ENCODE measurements around the gene SOWAHA. TPM values are rescaled to one million over a fixed set of nuclear protein-coding genes. Genes with fewer than 3 reads are reported as not detected.
A peak's percentile ranks its signal among the peaks of the same experiment; 100 is the strongest.

The SOWAHA gene
- total and polyA plus RNA-seq, 10 of the 15 experiments (the other 5 are each of a cell fraction or from before 2014, with no cell fraction given): 0.02 to 0.37 (median 0.05) TPM; not detected in 4

- Histone ChIP-seq H3K27ac (ENCODE audit: control insufficient read depth, insufficient read depth) (peak overlapping the region; percentile 18; the same call in 1 of the 2 replicates), H3K4me3 (peak overlapping the region; percentile 59), H3K9ac (ENCODE audit: control insufficient read depth, insufficient read depth, low read length) (peak overlapping the region; percentile 48; the same call in 1 of the 2 replicates), H3K4me1 (ENCODE audit: control insufficient read depth, insufficient read depth, low read length) (no peaks in the 10 kb centered on the region; the same call in 1 of the 2 replicates), H3K79me2 (ENCODE audit: control insufficient read depth, insufficient read depth, low read length) (no peaks in the 10 kb centered on the region), H2AFZ (ENCODE audit: control insufficient read depth, low read depth, low read length) (peak overlapping the region; percentile 94), H3K4me2 (ENCODE audit: control insufficient read depth, insufficient read depth) (peak overlapping the region; percentile 79), H4K20me1 (ENCODE audit: control insufficient read depth, insufficient read depth) (no peaks in the 10 kb centered on the region), H3K36me3 (ENCODE audit: control insufficient read depth in 2 of 2, insufficient read depth in 2 of 2, low read length in 1 of 2) (no peaks in the 10 kb centered on the region), H3K27me3 (replicated peaks in 1 of 2; ENCODE audit: control insufficient read depth in 2 of 2, insufficient read depth in 2 of 2, low read length in 1 of 2) (peaks cover 0 to 2% of the 10 kb centered on the region in 2 experiments; a peak in 2 of 4 replicates), H3K9me3 (replicated peaks; ENCODE audit: control insufficient read depth, insufficient read depth, low read length) (no peaks in the 10 kb centered on the region)
- POLR2A ChIA-PET: interaction anchor here (0.9 to 1.1 kb wide), 2 partner anchors 36 to 37 kb away, joined by 3 read pairs; no protein-coding TSS in a partner anchor
- SMC1A ChIA-PET (ENCODE audit: uncharacterized antibody, unreplicated experiment): interaction anchor here (1.0 to 3.2 kb wide), 5 partner anchors 34 to 238 kb away, joined by 3 to 16 read pairs (median 4); partner anchors contain the start of genes AFF4, GDF9 and UQCRQ
- 1% methylated on average over 75 of the region's 75 CpGs for WGBS (ENCODE audit: insufficient coverage, insufficient replicate concordance, low lambda C conversion rate, missing lambda C conversion rate)
- DNase-seq (ENCODE audit: low read depth, low spot score) (no peak), ATAC-seq (peak; percentile 90), FAIRE-seq (no peak)
- in situ Hi-C loops (cut with MboI) (loop anchor here (10.0 kb wide), 1 partner anchor 305 kb away; no protein-coding TSS in a partner anchor), intact Hi-C loops (cut with micrococcal nuclease; ENCODE audit: unreplicated experiment) (loop anchor here (1.0 to 2.0 kb wide), 2 partner anchors 37 to 53 kb away; partner anchors contain the start of genes GDF9 and UQCRQ)
- BruUV-seq (replicated peaks): no TSS peak
- CTCF ChIA-PET: interaction anchor here (0.5 to 6.0 kb wide), 14 partner anchors 10 to 696 kb away, joined by 3 to 46 read pairs (median 3); partner anchors contain the start of genes GDF9 and UQCRQ
- RAD21 ChIA-PET (ENCODE audit: unreplicated experiment): interaction anchor here (0.6 to 2.4 kb wide), 4 partner anchors 10 to 53 kb away, joined by 3 to 13 read pairs (median 4); partner anchors contain the start of gene SOWAHA
- TF ChIP-seq SRF (IDR thresholded peaks at IDR 0.05; ENCODE audit: low read depth in 2 of 2, low read length in 2 of 2) (no peak), MYB (IDR thresholded peaks at IDR 0.05; ENCODE audit: borderline replicate concordance, low read depth, low read length) (no peak), USF1 (IDR thresholded peaks at IDR 0.05; ENCODE audit: borderline replicate concordance, extremely low read length, insufficient read depth, low read depth, low read length) (no peak), EED (IDR thresholded peaks at IDR 0.05; ENCODE audit: low read depth) (peak; percentile 66), NR2C2 (IDR thresholded peaks at IDR 0.05; ENCODE audit: borderline replicate concordance, control insufficient read depth, insufficient read length, low read depth) (no peak), MTA2 (IDR thresholded peaks at IDR 0.05; ENCODE audit: low read depth) (no peak), IRF3 (IDR thresholded peaks at IDR 0.05) (no peak; the same call in 1 of the 2 replicates), SMAD5 (IDR thresholded peaks at IDR 0.05; ENCODE audit: low read depth) (no peak), RB1 (IDR thresholded peaks at IDR 0.05; ENCODE audit: borderline replicate concordance) (0 out of 2 replicates have a peak, but pooled peaks have one; percentile 15), YY1 (IDR thresholded peaks at IDR 0.05; ENCODE audit: low read depth, low read length) (peak; percentile 88), NFIC (IDR thresholded peaks at IDR 0.05; ENCODE audit: low read depth, low read length) (no peak), HDGF (IDR thresholded peaks at IDR 0.05) (no peak), ZNF592 (IDR thresholded peaks at IDR 0.05) (peak; percentile 64; the same call in 1 of the 2 replicates), ZNF24 (IDR thresholded peaks at IDR 0.05) (no peak), CBFB (IDR thresholded peaks at IDR 0.05; ENCODE audit: low read depth) (no peak), EGR1 (IDR thresholded peaks at IDR 0.05; ENCODE audit: borderline replicate concordance in 1 of 2, low read depth in 2 of 2, low read length in 2 of 2) (0 out of 3 replicates have a peak, but pooled peaks of 1 of the 2 experiments have one; percentile 5)
These were observed 16.8 kb downstream of the SOWAHA start for GRCh38 chr5:132829742-132830435.

All from GM12878 (cell line).